GM18507 (cell line): Measurements from ENCODE around the gene ARL4A.

ENCODE experiments used
- DNase-seq: peaks from one replicate; pipeline ENCODE4 v3.0.0; 2011; ENCODE audit warnings: low read depth; ENCODE audit not compliant: insufficient read length; ENCODE audit errors: extremely low spot score
- FAIRE-seq: peaks from 2 replicates; lab custom pipeline; 2011; peaks lifted over from hg19 to GRCh38; lab: Jason Lieb, UNC

Gene ARL4A

GRCh38 chr7:12719981-12720865 lies 32.8 kb downstream of the ARL4A start:
- no peak for FAIRE-seq
- no peak for DNase-seq

- FAIRE-seq (no peak), DNase-seq (no peak)
These were observed 33.9 kb downstream of the ARL4A start for GRCh38 chr7:12721286-12721830.

- no peak for FAIRE-seq
- DNase-seq: no peak
These were observed 34.7 kb downstream of the ARL4A start for GRCh38 chr7:12722136-12722535.

- DNase-seq (no peak), FAIRE-seq (no peak)
These were observed 35.5 kb downstream of the ARL4A start for GRCh38 chr7:12722636-12723605.

- FAIRE-seq (no peak), DNase-seq (no peak)
These were observed 38.3 kb downstream of the ARL4A start for GRCh38 chr7:12725575-12726316.

GRCh38 chr7:12726908-12727307 lies 39.5 kb downstream of the ARL4A start:
- DNase-seq (no peak), FAIRE-seq (no peak)

- no peak for FAIRE-seq
- DNase-seq: no peak
These were observed 40.2 kb downstream of the ARL4A start for GRCh38 chr7:12727455-12728191.

- DNase-seq (no peak), FAIRE-seq (no peak)
These were observed 40.7 kb downstream of the ARL4A start for GRCh38 chr7:12728192-12728538.

- DNase-seq (no peak), FAIRE-seq (no peak)
These were observed 41.7 kb downstream of the ARL4A start for GRCh38 chr7:12729112-12729511.

GRCh38 chr7:12730523-12730922 lies 43.1 kb downstream of the ARL4A start:
- FAIRE-seq: no peak
- no peak for DNase-seq

GRCh38 chr7:12731214-12731656 lies 43.8 kb downstream of the ARL4A start:
- DNase-seq (no peak), FAIRE-seq (no peak)

- no peak for FAIRE-seq
- no peak for DNase-seq
These were observed 44.3 kb downstream of the ARL4A start for GRCh38 chr7:12731775-12732174.

- no peak for DNase-seq
- no peak for FAIRE-seq
These were observed 45.0 kb downstream of the ARL4A start for GRCh38 chr7:12732428-12732827.

- FAIRE-seq (no peak), DNase-seq (no peak)
These were observed 48.5 kb downstream of the ARL4A start for GRCh38 chr7:12735923-12736322.

GRCh38 chr7:12737373-12737772 lies 49.9 kb downstream of the ARL4A start:
- DNase-seq: no peak
- FAIRE-seq: no peak

- FAIRE-seq (no peak), DNase-seq (no peak)
These were observed 50.4 kb downstream of the ARL4A start for GRCh38 chr7:12737836-12738235.

GRCh38 chr7:12738665-12739064 lies 51.2 kb downstream of the ARL4A start:
- FAIRE-seq (no peak), DNase-seq (no peak)
